Rectal smooth muscle tissue (tissue), 1 donor: ENCODE results near the gene P2RX4.
"Not testable (repeated sequence)": the region's sequence is repeated elsewhere in the genome, so short reads cannot be mapped to it uniquely, and the experiment has no call there.

Experiments used
- H3K27ac ChIP-seq: one replicate; pipeline ENCODE4 v1.7.0; 2013; ENCODE audit warnings: low read depth, low read length, inconsistent platforms
- H3K27me3 ChIP-seq: one replicate; pipeline ENCODE4 v1.7.0; 2013; ENCODE audit warnings: low read length; ENCODE audit not compliant: control insufficient read depth, insufficient read depth
- H3K36me3 ChIP-seq: one replicate; pipeline ENCODE4 v1.7.0; 2013; ENCODE audit warnings: low read length; ENCODE audit not compliant: control insufficient read depth, insufficient read depth
- H3K4me1 ChIP-seq: one replicate; pipeline ENCODE4 v1.7.0; 2013; ENCODE audit warnings: low read length; ENCODE audit not compliant: control insufficient read depth, insufficient read depth
- H3K4me3 ChIP-seq: one replicate; pipeline ENCODE4 v1.7.0; 2013; ENCODE audit warnings: low read length
- H3K9ac ChIP-seq: one replicate; pipeline ENCODE4 v1.7.0; 2013; ENCODE audit warnings: low read length

The P2RX4 gene

GRCh38 chr12:121228919-121229665 is 19.2 kb downstream of the P2RX4 start:
- H3K4me1 ChIP-seq = no peaks in the 10 kb centered on the region
- no peak overlapping the region for H3K27ac ChIP-seq
- no peak overlapping the region for H3K9ac ChIP-seq

GRCh38 chr12:121229826-121230537 is 20.1 kb downstream of the P2RX4 start:
- H3K9ac ChIP-seq, H3K4me1 ChIP-seq, H3K27ac ChIP-seq, H3K27me3 ChIP-seq, H3K4me3 ChIP-seq: not testable (repeated sequence)
- peaks cover 18% of the 10 kb centered on the region for H3K36me3 ChIP-seq

More at GRCh38 chr12:121228919-121229665, 19.2 kb downstream of the P2RX4 start:
- no peaks in the 10 kb centered on the region for H3K27me3 ChIP-seq
- no peak overlapping the region for H3K4me3 ChIP-seq
- H3K36me3 ChIP-seq = peaks cover 18% of the 10 kb centered on the region

- no peaks in the 10 kb centered on the region for H3K27me3 ChIP-seq
- peaks cover 18% of the 10 kb centered on the region for H3K36me3 ChIP-seq
- H3K4me3 ChIP-seq = no peak overlapping the region
- H3K9ac ChIP-seq = no peak overlapping the region
- no peak overlapping the region for H3K27ac ChIP-seq
- H3K4me1 ChIP-seq = no peaks in the 10 kb centered on the region
These were observed 20.6 kb downstream of the P2RX4 start for GRCh38 chr12:121230538-121230907.

- Histone ChIP-seq H3K36me3 (peaks cover 22% of the 10 kb centered on the region), H3K4me3 (no peak overlapping the region), H3K4me1 (no peaks in the 10 kb centered on the region), H3K27me3 (no peaks in the 10 kb centered on the region), H3K9ac (no peak overlapping the region), H3K27ac (no peak overlapping the region)
These were observed 22.2 kb downstream of the P2RX4 start for GRCh38 chr12:121232163-121232562.

- Histone ChIP-seq H3K36me3 (peaks cover 22% of the 10 kb centered on the region), H3K27ac (no peak overlapping the region), H3K9ac (no peak overlapping the region), H3K4me3 (no peak overlapping the region), H3K27me3 (no peaks in the 10 kb centered on the region), H3K4me1 (peaks cover 2% of the 10 kb centered on the region)
These were observed 23.2 kb downstream of the P2RX4 start for GRCh38 chr12:121232977-121233627.

GRCh38 chr12:121233628-121234020 is 23.7 kb downstream of the P2RX4 start:
- H3K4me3 ChIP-seq = no peak overlapping the region
- H3K27ac ChIP-seq = no peak overlapping the region
- H3K9ac ChIP-seq = no peak overlapping the region
- H3K36me3 ChIP-seq = peaks cover 19% of the 10 kb centered on the region
- no peaks in the 10 kb centered on the region for H3K27me3 ChIP-seq
- peaks cover 2% of the 10 kb centered on the region for H3K4me1 ChIP-seq

- Histone ChIP-seq H3K4me3 (no peak overlapping the region), H3K4me1 (peaks cover 20% of the 10 kb centered on the region), H3K27ac (no peak overlapping the region), H3K36me3 (peaks cover 15% of the 10 kb centered on the region), H3K27me3 (no peaks in the 10 kb centered on the region), H3K9ac (no peak overlapping the region)
These were observed 26.8 kb downstream of the P2RX4 start for GRCh38 chr12:121236776-121237175.

- H3K36me3 ChIP-seq = peaks cover 11% of the 10 kb centered on the region
- H3K27me3 ChIP-seq = no peaks in the 10 kb centered on the region
- no peak overlapping the region for H3K9ac ChIP-seq
- H3K27ac ChIP-seq = peak overlapping the region; percentile 32
- H3K4me1 ChIP-seq = peaks cover 20% of the 10 kb centered on the region
- H3K4me3 ChIP-seq = no peak overlapping the region
These were observed 27.5 kb downstream of the P2RX4 start for GRCh38 chr12:121237415-121237814.

GRCh38 chr12:121238086-121238485 is 28.2 kb downstream of the P2RX4 start:
- Histone ChIP-seq H3K4me3 (no peak overlapping the region), H3K27me3 (no peaks in the 10 kb centered on the region), H3K4me1 (peaks cover 20% of the 10 kb centered on the region), H3K27ac (no peak overlapping the region), H3K36me3 (peaks cover 4% of the 10 kb centered on the region), H3K9ac (no peak overlapping the region)

- Histone ChIP-seq H3K27me3 (no peaks in the 10 kb centered on the region), H3K4me1 (peaks cover 20% of the 10 kb centered on the region), H3K27ac (peak overlapping the region; percentile 73), H3K36me3 (peaks cover 9% of the 10 kb centered on the region), H3K9ac (no peak overlapping the region), H3K4me3 (no peak overlapping the region)
These were observed 28.8 kb downstream of the P2RX4 start for GRCh38 chr12:121238604-121239350.

- peak overlapping the region; percentile 73 for H3K27ac ChIP-seq
- H3K9ac ChIP-seq = no peak overlapping the region
- peaks cover 20% of the 10 kb centered on the region for H3K4me1 ChIP-seq
- H3K4me3 ChIP-seq = peak overlapping the region; percentile 35
- H3K27me3 ChIP-seq = no peaks in the 10 kb centered on the region
- peaks cover 11% of the 10 kb centered on the region for H3K36me3 ChIP-seq
These were observed 29.6 kb downstream of the P2RX4 start for GRCh38 chr12:121239351-121240061.
